K562 (cell line): Measurements from ENCODE around the gene TSPOAP1. TPM values are rescaled to one million over a fixed set of nuclear protein-coding genes. Genes with fewer than 3 reads are reported as not detected.

ENCODE experiments used
- BDP1 ChIP-seq: IDR thresholded peaks from 3 replicates; pipeline ENCODE4 v1.6.1; 2011; ENCODE audit not compliant: insufficient read length, insufficient read depth
- CSDE1 ChIP-seq, 2 experiments: fragments of 450-650 bp; IDR thresholded peaks; 2 replicates each; pipeline ENCODE4 v1.6.1; 2016; ENCODE audit warnings: mild to moderate bottlenecking in 1 of 2
- DACH1 ChIP-seq: fragments of 450-650 bp; IDR thresholded peaks from 2 replicates; pipeline ENCODE4 v1.6.1; 2018; ENCODE audit not compliant: partially characterized antibody
- GATAD2A ChIP-seq: fragments of 450-650 bp; IDR thresholded peaks from 2 replicates; pipeline ENCODE4 v1.6.1; 2017
- GTF2E2 ChIP-seq: fragments of 200-800 bp; sonication (Bioruptor generic); IDR thresholded peaks from 2 replicates; pipeline ENCODE4 v1.6.1; 2016; ENCODE audit warnings: missing genetic modification characterization, missing compliant biosample characterization
- HCFC1 ChIP-seq: IDR thresholded peaks from 2 replicates; pipeline ENCODE4 v1.6.1; 2012; ENCODE audit warnings: low read depth, low read length, improper control_type of control experiment
- HMBOX1 ChIP-seq: sonication (generic); IDR thresholded peaks from 2 replicates; pipeline ENCODE4 v1.6.1; 2016
- IRF2 ChIP-seq: sonication (generic); formaldehyde crosslinking; IDR thresholded peaks from 2 replicates; pipeline ENCODE4 v1.8.1; 2022; ENCODE audit warnings: mild to moderate bottlenecking, missing genetic modification reagents
- JUN ChIP-seq, 2 experiments: sonication (generic) in 1 of 2; formaldehyde crosslinking in 1 of 2; IDR thresholded peaks; 2 replicates each; pipeline versions ENCODE4 v1.6.1 to v1.8.0; 2012 to 2022; ENCODE audit warnings: borderline replicate concordance in 2 of 2, mild to moderate bottlenecking in 2 of 2, improper control_type of control experiment in 1 of 2, low read depth in 1 of 2, low read length in 1 of 2, missing genetic modification reagents in 1 of 2
- MAFG ChIP-seq: fragments of 450-650 bp; conservative IDR thresholded peaks from 2 replicates; pipeline ENCODE4 v1.6.1; 2016; ENCODE audit warnings: missing genetic modification characterization, missing compliant biosample characterization
- MEF2D ChIP-seq: conservative IDR thresholded peaks from 2 replicates; pipeline ENCODE4 v1.6.1; 2016; ENCODE audit warnings: low read depth, missing genetic modification characterization, missing compliant biosample characterization
- MITF ChIP-seq: IDR thresholded peaks from 2 replicates; pipeline ENCODE4 v1.6.1; 2014; ENCODE audit warnings: antibody characterized with exemption
- NEUROD1 ChIP-seq: fragments of 150-350 bp; IDR thresholded peaks from 2 replicates; pipeline ENCODE4 v1.6.1; 2014; ENCODE audit warnings: borderline replicate concordance, low read length, low read depth; ENCODE audit not compliant: partially characterized antibody
- NR0B1 ChIP-seq: fragments of 450-650 bp; IDR thresholded peaks from one replicate; pipeline ENCODE4 v1.6.1; 2018; ENCODE audit warnings: mild to moderate bottlenecking, moderate library complexity; ENCODE audit not compliant: partially characterized antibody
- PCBP1 ChIP-seq: fragments of 200-400 bp; formaldehyde crosslinking; IDR thresholded peaks from 2 replicates; pipeline ENCODE4 v1.6.1; 2018; ENCODE audit warnings: mild to moderate bottlenecking, low read depth, low read length; ENCODE audit not compliant: poor library complexity, severe bottlenecking
- PHF21A ChIP-seq: fragments of 450-650 bp; IDR thresholded peaks from 2 replicates; pipeline ENCODE4 v1.6.1; 2017; ENCODE audit warnings: low read depth, borderline replicate concordance
- POLR2B ChIP-seq: fragments of 450-650 bp; IDR thresholded peaks from 2 replicates; pipeline ENCODE4 v1.6.1; 2018; ENCODE audit warnings: low read depth; ENCODE audit not compliant: partially characterized antibody
- RBM39 ChIP-seq: fragments of 200-400 bp; formaldehyde crosslinking; optimal IDR thresholded peaks from 2 replicates; pipeline ENCODE3; 2018; ENCODE audit warnings: low read depth, low read length
- ZBTB26 ChIP-seq: fragments of 450-650 bp; formaldehyde crosslinking; IDR thresholded peaks from 2 replicates; pipeline ENCODE4 v1.4.0; 2022; ENCODE audit warnings: missing genetic modification characterization
- ZFX ChIP-seq: sonication (generic); formaldehyde crosslinking; IDR thresholded peaks from 2 replicates; pipeline ENCODE4 v1.8.0; 2022; ENCODE audit warnings: mild to moderate bottlenecking, missing genetic modification reagents, moderate library complexity
- ZNF695 ChIP-seq: fragments of 450-650 bp; formaldehyde crosslinking; IDR thresholded peaks from 2 replicates; pipeline ENCODE4 v1.4.0; 2020; ENCODE audit warnings: mild to moderate bottlenecking, moderate library complexity
- ZNF717 ChIP-seq: fragments of 250-450 bp; sonication (Bioruptor Pico); IDR thresholded peaks from 2 replicates; pipeline ENCODE4 v1.5.0; 2021
- polyA plus RNA-seq, 8 experiments: library from polyadenylated mRNA; depleted of rRNA in 4 of 8; stranded (reverse) in 5 of 8; unstranded in 3 of 8; fragments of >200 nt; fragmentation: Nextera tagmentation in 2 of 8; fragmentation: Illumina TruSeq in 1 of 8; extraction: Ambion mirVana in 2 of 8; extraction: Trizol in 1 of 8; gene quantifications; 2 replicates each; pipeline versions ENCODE4 v1.2.1 to v1.2.3, GENCODE V29; 2011 to 2014; ENCODE audit warnings: inconsistent platforms in 1 of 8, missing spikeins in 1 of 8
- total RNA-seq, 7 experiments: library from RNA; depleted of rRNA in 6 of 7; stranded (reverse); fragments of >200 nt in 6 of 7; fragmentation: Illumina TruSeq in 2 of 7; extraction: Trizol in 2 of 7; gene quantifications; 2 replicates each; pipeline versions ENCODE4 v1.2.1 to v1.2.3, GENCODE V29; 2011 to 2021; ENCODE audit warnings: low replicate concordance in 1 of 7

Gene TSPOAP1
- total and polyA plus RNA-seq, 9 of the 15 experiments (the other 6 are each of a cell fraction or from before 2014, with no cell fraction given), result 0.87 to 3.9 (median 1.8) TPM; not detected in 2

- TF ChIP-seq PHF21A (0 out of 2 replicates have a peak, but pooled peaks have one; percentile 49), PCBP1 (peak; percentile 34), CSDE1 (IDR thresholded peaks at IDR 0.05) (peak in 1 of 2 experiments; percentile 28; a peak in 1 of 4 replicates), HMBOX1 (no peak), ZBTB26 (no peak), MAFG (no peak), BDP1 (no peak), ZNF695 (CRISPR knock-in tag) (no peak), MITF (no peak), POLR2B (peak; percentile 89), GATAD2A (peak; percentile 53; the same call in 1 of the 2 replicates), NR0B1 (no peak), RBM39 (no peak), ZNF717 (no peak), NEUROD1 (peak; percentile 68), ZFX (CRISPR knock-in tag) (no peak), DACH1 (peak; percentile 62), GTF2E2 (tag) (peak; percentile 91; the same call in 1 of the 2 replicates), JUN (IDR thresholded peaks at IDR 0.05; ENCODE audit: borderline replicate concordance, low read depth, low read length) (peak; percentile 69), JUN (CRISPR knock-in tag; IDR thresholded peaks at IDR 0.05; ENCODE audit: borderline replicate concordance) (peak; percentile 34; the same call in 1 of the 2 replicates), HCFC1 (no peak; the same call in 1 of the 2 replicates), IRF2 (CRISPR knock-in tag) (no peak), MEF2D (tag) (no peak)
Observed at GRCh38 chr17:58337600-58338453, 9.2 kb upstream of the TSPOAP1 start (continued).
